GM21529 (cell line): ENCODE data around the gene ZNF26.
A peak's percentile ranks its signal among the peaks of the same experiment; 100 is the strongest.
"Not testable (repeated sequence)": the region's sequence is repeated elsewhere in the genome, so short reads cannot be mapped to it uniquely, and the experiment has no call there.

ENCODE experiments used
- ATAC-seq: cut with Tn5 transposase; IDR thresholded peaks from one replicate; pipeline ENCODE4 v1.9.1; 2021; ENCODE audit not compliant: unreplicated experiment

Gene ZNF26

DNA sequence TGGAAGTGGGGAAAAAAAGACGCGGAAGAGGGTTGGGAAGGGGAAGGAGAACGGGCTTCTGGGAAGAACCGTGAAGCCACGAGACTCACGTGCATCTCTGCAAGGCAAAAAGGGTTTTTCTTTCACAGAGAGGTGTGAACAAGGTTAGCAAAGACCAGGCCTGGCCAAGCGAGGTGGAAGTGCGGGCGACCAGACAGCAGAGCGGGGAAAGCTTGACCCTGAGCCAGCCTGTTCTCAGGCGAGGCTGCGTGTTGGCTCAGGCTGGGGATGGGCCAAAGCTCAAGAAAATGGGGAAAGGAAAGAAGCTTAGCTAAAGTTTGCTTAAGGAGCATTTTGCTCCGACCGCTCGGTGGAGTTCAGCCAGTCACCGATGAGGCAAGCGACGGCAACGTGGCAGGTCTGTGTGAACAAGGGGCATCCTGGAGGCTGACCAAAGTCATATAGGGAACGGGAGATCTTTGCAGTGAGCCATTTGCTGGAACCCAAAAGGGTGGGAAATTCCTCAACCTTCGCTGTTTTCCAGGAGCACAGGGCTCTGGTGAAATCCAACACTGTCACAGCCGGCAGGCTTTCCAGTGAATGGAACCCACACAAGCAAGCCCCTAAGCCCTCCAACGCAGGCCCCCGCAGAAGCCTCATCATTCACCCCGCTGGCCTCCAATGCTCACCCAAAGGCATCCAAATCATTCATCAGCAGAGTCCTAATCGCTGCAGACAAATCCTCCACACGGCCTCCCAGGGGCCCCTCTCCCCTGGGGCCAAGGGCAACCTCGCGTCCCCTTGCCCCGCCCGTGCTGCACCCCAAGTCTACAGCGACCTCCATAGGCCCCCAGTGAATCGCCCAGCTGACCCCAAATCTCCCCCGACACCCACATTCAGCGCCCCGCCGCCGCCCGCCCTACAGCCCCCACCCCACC is 30.8 kb upstream of the ZNF26 start:
- peak; percentile 39 for ATAC-seq

DNA sequence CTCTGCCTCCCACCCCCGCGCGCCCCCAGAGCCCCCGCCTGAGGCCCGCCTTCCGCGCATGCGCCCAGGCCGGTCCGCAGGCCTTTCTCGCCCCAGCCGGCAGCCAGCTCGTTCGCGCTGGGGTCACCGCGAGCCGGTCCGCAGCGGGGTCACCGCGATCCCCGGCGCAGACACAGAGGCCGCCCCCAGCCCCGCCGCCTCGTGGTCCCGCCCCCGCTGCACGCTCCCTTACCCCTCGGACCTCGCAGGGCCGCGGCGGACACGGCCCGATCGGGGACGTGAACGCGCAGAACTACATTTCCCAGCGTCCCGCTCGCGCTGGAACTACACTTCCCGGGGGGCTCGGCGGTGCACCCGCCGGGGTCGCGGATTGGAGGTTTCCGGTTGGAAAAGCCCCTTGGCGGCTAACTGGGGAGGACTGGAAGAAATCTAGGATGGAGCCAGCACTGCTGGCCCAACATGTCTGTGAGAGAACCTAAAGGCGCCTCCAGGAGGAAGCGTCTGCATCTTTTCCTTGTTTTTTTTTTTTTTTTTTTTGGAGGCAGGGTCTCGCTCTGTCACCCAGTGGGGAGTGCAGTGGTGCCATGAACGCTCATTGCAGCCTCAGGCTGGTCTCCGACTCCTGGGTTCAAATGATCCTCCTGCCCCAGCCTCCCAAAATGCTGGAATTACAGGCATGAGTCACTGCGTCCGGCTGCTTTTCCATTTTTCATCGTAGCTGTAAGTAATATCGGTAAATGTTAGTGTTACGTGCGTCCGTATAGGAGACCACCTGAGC is 30.0 kb upstream of the ZNF26 start, which contains the start of gene ZNF605:
ZNF605 (minus strand) TSS at position 296 of the 778 bp plus-strand sequence. CDS start 10,671 bp downstream, outside the sequence.
- peak; percentile 95 for ATAC-seq

DNA sequence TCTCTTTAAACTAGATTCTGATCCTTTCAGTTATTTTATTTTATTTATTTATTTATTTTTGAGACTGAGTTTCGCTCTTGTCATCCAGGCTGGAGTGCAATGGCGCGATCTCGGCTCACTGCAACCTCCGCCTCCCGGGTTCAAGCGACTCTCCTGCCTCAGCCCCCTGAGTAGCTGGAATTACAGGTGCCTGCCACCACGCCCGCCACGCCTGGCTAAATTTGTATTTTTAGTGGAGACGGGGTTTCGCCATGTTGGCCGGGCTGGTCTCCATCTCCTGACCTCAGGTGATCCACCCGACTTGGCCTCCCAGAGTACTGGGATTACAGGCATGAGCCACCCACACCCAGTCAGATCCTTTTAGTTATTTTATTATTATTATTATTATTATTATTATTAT is 24.4 kb upstream of the ZNF26 start:
- ATAC-seq = not testable (repeated sequence)

DNA sequence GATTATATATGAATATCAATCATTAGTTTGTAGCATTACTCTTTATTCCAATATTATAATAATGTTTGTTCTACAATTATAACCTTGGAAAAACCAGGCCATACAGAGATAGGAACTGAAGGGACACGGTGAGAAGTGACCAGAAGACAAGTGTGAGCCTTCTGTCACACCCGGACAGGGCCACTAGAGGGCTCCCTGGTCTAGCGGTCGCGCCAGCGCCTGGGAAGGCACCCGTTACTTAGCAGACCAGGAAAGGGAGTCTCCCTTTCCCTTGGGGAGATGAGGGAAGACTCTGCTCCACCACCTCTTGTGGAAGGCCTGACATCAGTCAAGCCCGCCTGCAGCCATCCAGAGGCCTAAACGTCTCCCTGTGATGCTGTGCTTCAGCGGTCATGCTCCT is 22.2 kb upstream of the ZNF26 start:
- not testable (repeated sequence) for ATAC-seq

DNA sequence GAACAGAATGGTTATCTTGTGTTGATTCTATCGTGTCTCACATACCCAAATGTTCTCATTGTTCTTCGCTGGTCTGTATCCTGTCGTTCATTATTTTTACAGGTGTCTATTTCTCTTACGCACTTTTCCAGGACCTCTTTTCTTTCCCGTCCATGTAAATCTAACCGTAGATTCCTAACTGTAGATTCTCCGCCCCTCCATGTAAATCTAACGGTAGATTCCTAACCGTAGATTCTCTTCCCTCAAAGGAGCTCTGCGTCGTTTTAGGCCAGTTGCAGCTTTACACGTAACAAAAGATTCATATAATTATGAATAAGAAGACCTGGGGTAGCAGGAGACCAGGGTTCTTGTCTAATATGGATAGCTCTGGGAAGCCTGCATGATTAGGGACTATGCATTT is 20.4 kb upstream of the ZNF26 start:
- ATAC-seq = no peak

DNA sequence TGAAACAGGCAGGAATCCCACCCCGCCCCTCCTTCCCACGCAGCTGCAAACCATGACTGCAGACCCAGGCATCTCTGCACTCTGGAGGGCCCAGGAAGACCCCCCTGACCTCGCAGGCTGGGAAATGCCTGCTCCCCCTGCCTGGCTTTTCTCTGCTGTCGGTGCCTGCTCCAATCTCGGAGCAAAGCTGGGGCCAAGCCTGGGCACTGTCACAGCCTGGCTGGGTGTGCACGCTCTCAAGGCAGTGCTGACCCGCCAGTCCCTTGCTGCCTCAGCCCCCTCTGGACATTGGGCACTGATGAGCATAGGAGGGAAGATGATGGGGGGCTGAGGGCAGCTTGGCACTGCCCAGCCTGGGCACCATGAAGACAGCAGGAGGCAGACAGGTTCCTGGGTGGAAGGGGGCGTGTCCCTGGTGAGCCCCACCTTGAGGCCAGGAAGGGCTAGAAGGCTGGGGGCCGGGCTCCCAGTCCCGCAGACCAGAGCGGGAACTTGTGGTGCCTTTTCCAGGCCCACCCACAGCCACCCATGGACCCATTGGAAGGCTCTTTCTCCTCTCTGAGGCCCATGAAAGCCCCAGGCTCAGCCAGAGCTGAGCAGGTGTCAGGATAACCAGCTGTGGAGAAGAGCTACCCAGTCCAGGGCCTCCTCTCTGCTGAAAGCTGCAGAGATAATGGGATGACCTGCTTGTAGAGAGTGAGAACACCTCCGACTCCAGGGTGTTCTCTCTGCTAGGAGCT is 19.3 kb upstream of the ZNF26 start:
- no peak for ATAC-seq

DNA sequence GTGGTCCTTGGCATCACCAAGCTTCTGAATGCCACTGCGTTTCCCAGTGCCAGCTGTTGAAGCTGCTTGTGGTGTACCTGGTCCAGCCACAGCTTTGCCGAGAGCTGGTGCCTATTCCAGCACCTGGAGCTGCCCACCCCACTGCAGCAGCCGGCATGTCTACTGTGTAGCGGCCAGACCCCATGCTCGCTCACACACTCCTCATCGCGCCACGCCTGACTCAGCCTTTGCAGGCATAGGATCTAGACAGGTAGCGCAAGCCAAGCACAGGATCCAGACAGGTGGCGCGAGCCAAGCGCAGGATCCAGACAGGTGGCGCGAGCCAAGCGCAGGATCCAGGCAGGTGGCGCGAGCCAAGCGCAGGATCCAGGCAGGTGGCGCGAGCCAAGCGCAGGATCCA is 18.4 kb upstream of the ZNF26 start:
- ATAC-seq = no peak

DNA sequence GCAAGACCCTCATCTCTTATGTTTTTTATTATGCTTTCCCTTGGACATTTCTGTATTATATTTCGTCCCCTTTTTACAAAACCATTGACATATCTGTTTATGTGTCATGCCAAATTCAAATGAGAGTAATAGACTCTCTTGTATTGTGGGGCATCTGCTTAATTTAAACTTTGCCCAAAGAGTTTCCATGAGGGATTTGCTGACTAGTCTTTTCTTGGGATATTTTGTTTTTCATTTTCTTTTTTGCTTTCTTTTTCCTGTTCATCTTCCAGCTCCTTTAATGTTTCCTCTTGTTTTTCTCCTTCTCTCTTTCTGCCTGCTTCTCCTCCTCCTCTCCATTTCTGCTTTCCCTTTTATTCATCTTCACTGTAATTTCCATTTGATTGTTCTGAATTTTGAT is 13.8 kb upstream of the ZNF26 start:
- no peak for ATAC-seq

DNA sequence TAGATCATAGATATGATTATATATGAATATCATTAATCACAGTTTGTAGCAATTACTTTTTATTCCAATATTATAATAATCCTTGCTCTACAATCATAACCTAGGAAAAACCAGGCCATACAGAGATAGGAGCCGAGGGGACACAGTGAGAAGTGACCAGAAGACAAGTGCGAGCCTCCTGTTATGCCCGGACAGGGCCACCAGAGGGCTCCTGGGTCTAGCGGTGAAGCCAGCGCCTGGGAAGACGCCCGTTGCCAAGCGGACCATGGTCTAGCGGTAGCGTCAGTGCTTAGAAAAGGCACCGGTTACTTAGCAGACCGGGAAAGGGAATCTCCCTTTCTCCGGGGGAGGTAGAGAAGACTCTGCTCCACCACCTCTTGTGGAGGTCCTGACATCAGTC is 9.3 kb upstream of the ZNF26 start:
- ATAC-seq = not testable (repeated sequence)

DNA sequence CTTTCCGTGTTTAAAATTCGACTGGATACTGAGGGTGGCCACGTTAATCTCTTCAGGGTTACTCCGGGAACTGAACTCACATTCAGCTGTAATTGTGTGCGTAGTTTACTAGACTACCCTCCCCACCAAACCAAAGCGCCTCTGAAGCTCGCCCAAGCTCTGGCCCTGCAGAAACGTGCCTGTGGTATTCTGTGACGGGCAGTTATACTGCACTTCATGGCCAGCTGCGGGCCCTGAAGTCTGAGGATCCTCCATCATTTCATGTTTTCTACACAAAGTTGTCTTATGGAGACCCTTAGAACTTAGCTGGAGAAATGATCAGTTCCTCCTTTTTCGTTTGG is 688 bp downstream of the ZNF26 start:
- no peak for ATAC-seq

DNA sequence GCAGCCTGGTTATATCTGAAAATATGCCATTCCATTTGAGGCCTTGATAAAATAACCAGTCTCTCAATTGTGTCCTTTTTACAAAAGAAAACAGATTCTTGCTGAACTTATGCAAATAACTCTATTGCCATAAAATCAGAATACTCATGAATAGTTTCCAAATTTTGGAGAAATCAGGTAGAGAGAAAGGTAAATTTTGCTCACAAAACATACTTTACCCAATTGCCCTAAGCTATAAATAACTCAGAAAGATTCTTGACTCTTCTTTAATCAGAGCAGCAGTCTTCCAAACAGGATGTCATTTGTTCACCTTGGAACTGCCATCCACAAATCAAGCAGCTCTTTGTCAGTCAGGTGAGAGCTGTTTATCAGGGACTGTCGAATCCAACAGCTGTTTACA is 12.6 kb downstream of the ZNF26 start:
- ATAC-seq = no peak

DNA sequence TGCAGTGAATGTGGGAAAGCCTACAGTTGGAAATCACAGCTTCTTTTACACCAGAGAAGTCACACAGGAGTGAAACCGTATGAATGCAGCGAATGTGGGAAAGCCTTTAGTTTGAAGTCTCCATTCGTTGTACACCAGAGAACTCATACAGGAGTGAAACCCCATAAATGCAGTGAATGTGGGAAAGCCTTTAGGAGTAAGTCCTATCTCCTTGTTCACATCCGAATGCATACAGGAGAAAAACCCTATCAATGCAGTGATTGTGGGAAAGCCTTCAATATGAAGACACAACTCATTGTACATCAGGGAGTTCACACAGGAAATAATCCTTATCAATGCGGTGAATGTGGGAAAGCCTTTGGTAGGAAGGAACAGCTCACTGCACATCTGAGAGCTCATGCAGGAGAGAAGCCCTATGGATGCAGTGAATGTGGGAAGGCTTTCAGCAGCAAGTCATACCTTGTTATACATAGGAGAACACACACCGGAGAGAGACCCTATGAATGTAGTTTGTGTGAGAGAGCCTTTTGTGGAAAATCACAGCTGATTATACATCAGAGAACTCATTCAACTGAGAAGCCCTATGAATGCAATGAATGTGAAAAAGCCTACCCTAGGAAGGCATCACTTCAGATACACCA is 24.6 kb downstream of the ZNF26 start:
- no peak for ATAC-seq

DNA sequence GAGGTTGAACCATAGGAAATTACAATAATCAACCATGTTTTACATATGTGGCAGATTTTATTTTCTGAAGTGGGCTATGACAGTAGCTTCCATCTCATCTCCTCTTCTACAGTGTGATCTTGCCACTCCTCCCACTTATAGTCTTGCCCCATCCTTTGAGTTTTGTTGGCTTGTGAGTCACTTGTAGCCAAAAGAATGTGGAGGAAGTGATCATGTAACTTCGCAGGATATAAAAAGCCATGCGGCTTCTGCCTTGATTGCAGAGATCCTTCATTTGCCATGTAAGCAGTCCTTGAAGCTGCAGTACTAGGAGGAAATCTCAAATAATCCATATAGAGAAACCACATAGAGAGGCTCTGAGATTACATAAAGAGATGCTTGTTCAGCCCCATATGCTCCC is 37.4 kb downstream of the ZNF26 start:
- no peak for ATAC-seq

DNA sequence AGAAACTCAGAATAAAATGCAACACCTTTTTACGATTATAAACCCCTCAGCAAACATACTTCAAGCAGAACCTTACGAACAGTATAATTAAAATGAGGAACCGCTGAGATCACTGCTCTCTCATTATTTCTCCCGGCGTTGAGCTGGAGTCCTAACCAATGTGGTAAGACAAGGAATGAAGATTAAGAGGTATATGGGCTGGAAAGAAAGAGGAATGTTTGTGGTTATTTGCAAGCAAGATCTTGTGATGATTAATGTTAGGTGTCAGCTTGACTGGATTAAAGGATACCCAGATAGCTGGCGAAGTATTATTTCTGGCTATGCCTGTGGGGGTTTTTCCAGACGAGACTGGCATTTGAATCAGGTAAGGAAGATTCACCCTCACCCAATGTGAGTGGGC is 40.8 kb downstream of the ZNF26 start:
- ATAC-seq = no peak

DNA sequence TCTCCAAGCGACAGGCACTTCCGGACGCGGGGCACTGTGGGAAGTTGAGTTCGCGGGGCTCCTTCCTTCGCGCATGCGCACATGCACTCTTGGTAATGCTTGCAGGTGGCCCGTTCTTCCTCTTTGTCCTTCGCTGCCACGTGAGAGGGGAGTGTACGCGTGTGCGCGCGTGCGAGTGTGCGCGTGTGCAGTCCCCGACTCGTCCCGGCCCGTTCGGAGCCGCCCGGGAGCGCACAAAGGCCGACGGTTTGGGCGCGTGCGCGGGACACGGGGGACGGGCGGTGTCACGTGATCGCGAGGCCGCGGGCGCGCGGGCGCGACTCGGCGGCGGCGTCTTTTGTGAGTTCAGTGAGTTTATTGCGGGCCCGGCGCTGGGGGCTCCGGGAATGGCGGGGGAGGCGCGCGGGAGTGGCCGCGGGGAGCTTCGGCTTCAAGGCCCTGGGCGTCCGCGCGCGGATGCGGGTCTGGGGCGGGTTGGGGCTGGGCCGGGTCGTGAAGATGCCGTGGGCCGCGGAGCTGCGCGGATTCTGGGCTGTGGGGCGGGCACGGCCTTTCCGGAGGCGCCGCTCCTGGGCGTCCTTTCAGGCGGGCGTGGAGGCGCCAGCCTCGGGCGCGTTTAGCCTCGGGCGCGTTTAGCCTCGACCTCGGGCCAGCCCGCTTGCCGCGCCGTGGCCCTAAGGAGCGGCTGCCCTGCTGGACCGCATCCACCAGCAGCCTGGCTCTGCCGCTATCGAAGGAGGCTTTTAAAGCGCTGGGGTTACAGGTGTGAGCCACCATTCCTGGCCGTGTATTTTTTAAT is 51.2 kb downstream of the ZNF26 start, which contains the start of gene ZNF84:
ZNF84 (plus strand) TSS at position 303 of the 799 bp plus-strand sequence. CDS start 3,959 bp downstream, outside the sequence.
- peak; percentile 91 for ATAC-seq

DNA sequence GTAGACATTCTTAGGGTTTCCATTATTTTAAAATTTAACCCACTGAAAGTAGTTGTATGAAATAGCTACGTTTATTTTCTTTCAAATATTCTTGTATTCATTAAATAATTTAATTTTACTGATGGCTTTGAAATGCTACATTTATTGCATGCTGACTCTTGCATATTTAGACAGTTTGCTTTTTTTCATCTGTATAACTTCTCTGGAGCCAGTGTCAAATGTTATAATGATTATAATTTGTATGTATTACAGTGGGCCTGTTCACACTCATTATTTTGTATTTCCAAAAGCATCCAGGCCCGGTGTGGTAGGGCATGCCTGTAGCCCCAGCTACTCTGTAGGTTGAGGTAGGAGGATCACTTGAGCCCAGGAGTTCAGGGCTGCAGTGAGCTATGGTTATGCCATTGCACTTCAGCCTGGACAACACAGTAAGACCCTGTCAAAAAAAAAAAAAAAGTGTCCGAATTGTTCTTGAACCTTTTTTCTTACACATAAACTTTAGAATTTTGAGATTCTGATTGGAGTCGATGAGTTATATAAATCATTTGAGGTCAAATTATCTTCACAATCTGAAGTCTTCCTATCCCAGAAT is 52.0 kb downstream of the ZNF26 start:
- ATAC-seq = no peak

DNA sequence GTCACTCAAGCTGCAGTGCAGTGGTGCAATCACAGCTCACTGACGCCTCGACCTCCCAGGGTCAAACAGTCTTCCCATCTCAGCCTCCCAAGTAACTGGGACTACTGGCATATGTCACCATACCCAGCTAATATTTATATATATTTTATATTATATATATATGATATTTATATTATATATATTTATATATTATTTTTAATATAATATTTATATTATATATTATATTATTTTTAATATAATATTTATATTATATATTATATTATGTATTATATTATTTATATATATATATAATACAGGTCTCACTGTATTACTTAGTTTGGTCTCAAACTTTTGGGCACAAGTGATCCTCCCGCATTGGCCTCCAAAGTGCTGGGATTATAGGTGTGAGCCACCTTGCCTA is 60.5 kb downstream of the ZNF26 start:
- ATAC-seq = no peak

DNA sequence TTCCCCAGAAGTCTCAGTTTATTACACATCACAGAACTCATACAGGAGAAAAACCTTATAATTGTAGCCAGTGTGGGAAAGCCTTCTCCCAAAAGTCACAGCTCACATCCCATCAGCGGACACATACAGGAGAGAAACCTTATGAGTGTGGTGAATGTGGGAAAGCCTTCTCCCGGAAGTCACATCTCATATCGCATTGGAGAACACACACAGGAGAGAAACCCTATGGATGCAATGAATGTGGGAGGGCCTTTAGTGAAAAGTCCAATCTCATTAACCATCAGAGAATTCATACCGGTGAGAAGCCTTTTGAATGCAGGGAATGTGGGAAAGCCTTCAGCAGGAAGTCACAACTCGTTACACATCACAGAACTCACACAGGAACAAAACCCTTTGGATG is 71.3 kb downstream of the ZNF26 start:
- ATAC-seq = no peak

DNA sequence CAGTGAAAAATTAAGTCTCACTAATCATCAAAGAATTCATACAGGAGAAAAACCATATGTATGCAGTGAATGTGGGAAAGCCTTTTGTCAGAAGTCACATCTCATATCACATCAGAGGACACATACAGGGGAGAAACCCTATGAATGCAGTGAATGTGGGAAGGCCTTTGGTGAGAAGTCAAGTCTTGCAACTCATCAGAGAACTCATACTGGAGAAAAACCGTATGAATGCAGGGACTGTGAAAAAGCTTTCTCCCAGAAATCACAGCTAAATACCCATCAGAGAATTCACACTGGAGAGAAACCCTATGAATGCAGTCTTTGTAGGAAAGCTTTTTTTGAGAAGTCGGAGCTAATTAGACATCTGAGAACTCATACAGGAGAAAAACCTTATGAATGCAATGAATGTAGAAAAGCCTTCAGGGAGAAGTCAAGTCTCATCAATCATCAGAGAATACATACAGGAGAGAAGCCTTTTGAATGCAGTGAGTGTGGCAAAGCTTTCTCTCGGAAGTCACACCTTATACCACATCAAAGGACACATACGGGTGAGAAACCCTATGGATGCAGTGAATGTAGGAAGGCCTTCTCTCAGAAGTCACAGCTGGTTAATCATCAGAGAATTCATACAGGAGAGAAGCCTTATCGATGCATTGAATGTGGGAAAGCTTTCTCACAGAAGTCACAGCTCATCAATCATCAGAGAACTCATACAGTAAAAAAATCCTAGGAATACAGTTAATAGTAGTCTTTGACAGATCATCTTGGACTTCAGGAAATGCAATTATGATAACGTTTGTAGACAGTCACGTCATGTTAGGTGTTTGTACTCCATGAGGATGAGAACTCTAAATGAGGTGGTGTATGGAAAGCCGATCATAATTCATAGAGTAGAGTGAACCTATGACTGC is 72.3 kb downstream of the ZNF26 start:
- no peak for ATAC-seq
